ENCODE measurements around the gene CDIPT. TPM values are rescaled to one million over a fixed set of nuclear protein-coding genes. Genes with fewer than 3 reads are reported as not detected.

The CDIPT gene
- total RNA-seq, 2 experiments from 2014 or later, result 43.5 to 52.4 TPM

DNA sequence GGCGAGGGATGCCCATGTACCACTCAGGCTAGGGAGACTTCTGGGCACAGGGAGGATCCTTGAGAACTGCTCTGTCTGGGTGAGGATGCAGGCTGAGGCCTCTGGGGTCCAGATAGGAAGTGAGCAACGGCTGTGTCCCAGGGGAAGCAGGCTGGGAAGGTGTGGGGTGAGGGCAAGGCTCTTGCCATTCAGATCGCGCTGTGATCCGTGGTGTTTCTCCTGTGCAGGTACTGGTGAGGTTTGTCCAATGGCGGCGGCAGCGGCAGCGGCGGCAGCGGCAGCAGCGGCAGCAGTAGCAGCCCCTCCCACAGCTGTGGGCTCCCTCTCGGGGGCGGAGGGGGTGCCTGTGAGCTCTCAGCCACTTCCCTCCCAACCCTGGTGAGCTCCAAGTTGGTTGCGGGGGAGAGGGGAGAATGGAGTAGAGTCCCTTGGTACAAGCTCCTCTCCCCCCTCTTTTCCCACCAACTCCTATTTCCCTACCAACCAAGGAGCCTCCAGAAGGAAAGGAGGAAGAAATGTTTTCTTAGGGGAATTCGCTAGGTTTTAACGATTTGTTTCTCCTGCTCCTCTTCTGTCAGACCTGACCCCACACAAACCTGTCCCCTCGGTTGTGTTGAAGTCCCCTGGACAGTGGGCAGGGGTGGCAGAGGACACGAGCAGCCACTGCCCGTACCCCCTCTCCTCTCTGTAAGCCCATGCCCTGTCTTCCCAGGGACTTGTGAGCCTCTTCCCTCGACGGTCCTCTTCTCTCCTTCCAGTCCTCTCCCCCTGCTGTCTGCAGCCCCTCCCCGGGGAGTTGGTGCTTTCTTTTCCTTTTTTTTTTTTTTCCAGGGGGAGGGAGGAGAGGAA is 53.0 kb downstream of the CDIPT start:
- peak; percentile 43 for DNase-seq (ENCODE audit: low spot score)
- Histone ChIP-seq H3K4me3 (ENCODE audit: low read depth, low read length, poor library complexity, severe bottlenecking) (peak overlapping the region; percentile 83), H3K9me2 (ENCODE audit: insufficient read depth, low read length) (no peaks in the 10 kb centered on the region), H3K4me1 (ENCODE audit: insufficient read depth, low read length, poor library complexity, severe bottlenecking) (peaks cover 48% of the 10 kb centered on the region), H2AFZ (ENCODE audit: low read length) (no peak overlapping the region), H3K4me2 (ENCODE audit: low read length) (peak overlapping the region; percentile 93), H3K79me2 (ENCODE audit: insufficient read depth, low read depth, low read length) (peaks cover 15% of the 10 kb centered on the region; the same call in 1 of the 2 replicates), H3K9me3 (ENCODE audit: low read length) (no peaks in the 10 kb centered on the region), H3K36me3 (ENCODE audit: insufficient read depth, low read length) (peaks cover 43% of the 10 kb centered on the region), H3K27ac (ENCODE audit: low read depth, low read length, poor library complexity, severe bottlenecking) (peak overlapping the region; percentile 16), H4K20me1 (ENCODE audit: insufficient read depth, low read length) (peaks cover 18% of the 10 kb centered on the region)
- BruUV-seq (replicated peaks), result no TSS peak
- ChIA-PET POLR2A (no interaction called here), CTCF (ENCODE audit: unreplicated experiment) (no interaction called here)
- intact Hi-C loops (cut with micrococcal nuclease; ENCODE audit: unreplicated experiment), result loop anchor here (5.0 kb wide), 1 partner anchor 187 kb away; the partner anchor contains the start of genes HIRIP3 and INO80E
- TF ChIP-seq EZH2phosphoT487 (IDR thresholded peaks at IDR 0.05; ENCODE audit: borderline replicate concordance, low read depth, low read length), result no peak
- TF ChIP-seq, protein P1, sequence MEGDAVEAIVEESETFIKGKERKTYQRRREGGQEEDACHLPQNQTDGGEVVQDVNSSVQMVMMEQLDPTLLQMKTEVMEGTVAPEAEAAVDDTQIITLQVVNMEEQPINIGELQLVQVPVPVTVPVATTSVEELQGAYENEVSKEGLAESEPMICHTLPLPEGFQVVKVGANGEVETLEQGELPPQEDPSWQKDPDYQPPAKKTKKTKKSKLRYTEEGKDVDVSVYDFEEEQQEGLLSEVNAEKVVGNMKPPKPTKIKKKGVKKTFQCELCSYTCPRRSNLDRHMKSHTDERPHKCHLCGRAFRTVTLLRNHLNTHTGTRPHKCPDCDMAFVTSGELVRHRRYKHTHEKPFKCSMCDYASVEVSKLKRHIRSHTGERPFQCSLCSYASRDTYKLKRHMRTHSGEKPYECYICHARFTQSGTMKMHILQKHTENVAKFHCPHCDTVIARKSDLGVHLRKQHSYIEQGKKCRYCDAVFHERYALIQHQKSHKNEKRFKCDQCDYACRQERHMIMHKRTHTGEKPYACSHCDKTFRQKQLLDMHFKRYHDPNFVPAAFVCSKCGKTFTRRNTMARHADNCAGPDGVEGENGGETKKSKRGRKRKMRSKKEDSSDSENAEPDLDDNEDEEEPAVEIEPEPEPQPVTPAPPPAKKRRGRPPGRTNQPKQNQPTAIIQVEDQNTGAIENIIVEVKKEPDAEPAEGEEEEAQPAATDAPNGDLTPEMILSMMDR (conservative IDR thresholded peaks at IDR 0.05; ENCODE audit: low read length), result no peak

DNA sequence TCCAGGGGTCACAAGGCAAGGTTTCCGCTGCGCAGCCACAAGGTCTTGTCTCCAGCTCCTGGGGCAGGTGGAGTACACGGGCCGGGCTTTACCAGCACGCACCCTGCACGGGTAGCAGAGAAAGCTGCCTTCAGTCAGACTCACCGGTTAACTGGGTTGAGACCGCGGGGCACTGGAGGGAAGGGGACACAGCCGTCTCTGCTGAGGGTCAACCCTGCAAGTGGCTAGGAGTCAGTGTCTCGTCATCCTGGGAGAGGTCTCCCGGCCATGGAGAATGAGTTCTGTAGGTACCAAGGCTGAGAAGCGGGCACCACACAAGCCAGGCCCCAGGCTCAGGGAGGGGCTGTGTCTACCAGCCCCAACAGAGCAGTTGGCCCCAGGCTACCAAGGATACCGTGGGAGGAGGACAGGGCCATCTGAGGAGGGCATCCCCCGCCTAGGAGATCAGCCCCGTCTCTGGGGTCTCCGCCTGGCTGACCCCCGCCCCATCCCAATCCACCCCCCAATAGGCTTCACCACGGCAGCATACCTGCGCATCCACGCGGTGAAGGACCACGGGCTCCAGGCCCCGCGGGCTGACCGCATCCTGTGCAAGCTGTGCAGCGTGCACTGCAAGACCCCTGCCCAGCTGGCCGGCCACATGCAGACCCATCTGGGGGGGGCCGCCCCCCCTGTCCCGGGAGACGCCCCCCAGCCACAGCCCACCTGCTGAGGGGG is 53.8 kb downstream of the CDIPT start:
- H3K36me3 ChIP-seq (ENCODE audit: insufficient read depth, low read length), result peaks cover 52% of the 10 kb centered on the region
- intact Hi-C loops (cut with micrococcal nuclease; ENCODE audit: unreplicated experiment), result loop anchor here (5.0 kb wide), 1 partner anchor 188 kb away; the partner anchor contains the start of genes HIRIP3 and INO80E
- H3K4me3 ChIP-seq (ENCODE audit: low read depth, low read length, poor library complexity, severe bottlenecking), result peak overlapping the region; percentile 83
- no peaks in the 10 kb centered on the region for H3K9me2 ChIP-seq (ENCODE audit: insufficient read depth, low read length)
- no peak for DNase-seq (ENCODE audit: low spot score)
- peaks cover 48% of the 10 kb centered on the region for H3K4me1 ChIP-seq (ENCODE audit: insufficient read depth, low read length, poor library complexity, severe bottlenecking)
- peaks cover 18% of the 10 kb centered on the region for H4K20me1 ChIP-seq (ENCODE audit: insufficient read depth, low read length)
- H3K27ac ChIP-seq (ENCODE audit: low read depth, low read length, poor library complexity, severe bottlenecking), result peak overlapping the region; percentile 16
- no peaks in the 10 kb centered on the region for H3K9me3 ChIP-seq (ENCODE audit: low read length)
- BruUV-seq (replicated peaks), result no TSS peak
- no peak overlapping the region for H2AFZ ChIP-seq (ENCODE audit: low read length)
- TF ChIP-seq, protein P1 (conservative IDR thresholded peaks at IDR 0.05; ENCODE audit: low read length), result no peak
- TF ChIP-seq EZH2phosphoT487 (IDR thresholded peaks at IDR 0.05; ENCODE audit: borderline replicate concordance, low read depth, low read length), result no peak
- ChIA-PET POLR2A (interaction anchor here (0.6 kb wide), 1 partner anchor 130 kb away, joined by 3 read pairs; no protein-coding TSS in a partner anchor), CTCF (ENCODE audit: unreplicated experiment) (no interaction called here)
- H3K79me2 ChIP-seq (ENCODE audit: insufficient read depth, low read depth, low read length), result peaks cover 15% of the 10 kb centered on the region; the same call in 1 of the 2 replicates
- peak overlapping the region; percentile 93 for H3K4me2 ChIP-seq (ENCODE audit: low read length)

Small RNA genes within 50 kb of the gene (small RNA-seq; reads per million reads assigned to genes)
- gene AC009133.6 (not detected), gene AC120114.4 (not detected)

Other genes starting within 250 kb of the CDIPT start
- 43.6 and 59.4 TPM in 2 replicates for gene SPN, start 200.0 kb downstream of the CDIPT start, total RNA-seq (2014; rRNA removed; shearing (Covaris generic))
- gene SPN, start 200.0 kb downstream of the CDIPT start, total RNA-seq (2022), result 87.6 and 90.5 TPM in 2 replicates
- 9.4 and 10.6 TPM in 2 replicates for gene QPRT, start 184.0 kb downstream of the CDIPT start, total RNA-seq (2014; rRNA removed; shearing (Covaris generic))
- gene QPRT, start 184.0 kb downstream of the CDIPT start, total RNA-seq (2022), result 12.6 and 15.8 TPM in 2 replicates
- not detected in 2 replicates for gene C16orf54, start 117.2 kb downstream of the CDIPT start, total RNA-seq (2014; rRNA removed; shearing (Covaris generic))
- 0.32 and 0.55 TPM in 2 replicates for gene C16orf54, start 117.2 kb downstream of the CDIPT start, total RNA-seq (2022)
- gene ZG16, start 85.0 kb downstream of the CDIPT start, total RNA-seq (2014; rRNA removed; shearing (Covaris generic)), result not detected in 2 replicates
- gene ZG16, start 85.0 kb downstream of the CDIPT start, total RNA-seq (2022), result not detected in 2 replicates
- gene KIF22, start 72.5 kb downstream of the CDIPT start, total RNA-seq (2014; rRNA removed; shearing (Covaris generic)), result 315 and 339 TPM in 2 replicates
- gene KIF22, start 72.5 kb downstream of the CDIPT start, total RNA-seq (2022), result 232 and 253 TPM in 2 replicates
- gene MAZ, start 56.7 kb downstream of the CDIPT start, total RNA-seq (2014; rRNA removed; shearing (Covaris generic)), result 384 and 471 TPM in 2 replicates
- gene MAZ, start 56.7 kb downstream of the CDIPT start, total RNA-seq (2022), result 484 and 531 TPM in 2 replicates
- gene PRRT2, start 51.0 kb downstream of the CDIPT start, total RNA-seq (2014; rRNA removed; shearing (Covaris generic)), result 0.09 TPM in 1 of 2 replicates, not detected in the other
- 3.2 and 3.4 TPM in 2 replicates for gene PRRT2, start 51.0 kb downstream of the CDIPT start, total RNA-seq (2022)
- gene PAGR1, start 47.1 kb downstream of the CDIPT start, total RNA-seq (2014; rRNA removed; shearing (Covaris generic)), result 59.4 and 62.7 TPM in 2 replicates
- gene PAGR1, start 47.1 kb downstream of the CDIPT start, total RNA-seq (2022), result 43.4 and 51.7 TPM in 2 replicates
- 4.0 and 6.3 TPM in 2 replicates for gene MVP, start 42.8 kb downstream of the CDIPT start, total RNA-seq (2014; rRNA removed; shearing (Covaris generic))
- 6.8 and 8.1 TPM in 2 replicates for gene MVP, start 42.8 kb downstream of the CDIPT start, total RNA-seq (2022)
- gene SEZ6L2, start 36.3 kb upstream of the CDIPT start, total RNA-seq (2014; rRNA removed; shearing (Covaris generic)), result 0.98 TPM in 1 of 2 replicates, not detected in the other
- gene SEZ6L2, start 36.3 kb upstream of the CDIPT start, total RNA-seq (2022), result 0.83 and 1.0 TPM in 2 replicates
- gene ASPHD1, start 37.3 kb upstream of the CDIPT start, total RNA-seq (2014; rRNA removed; shearing (Covaris generic)), result not detected in 2 replicates
- 0.30 TPM in 1 of 2 replicates, not detected in the other for gene ASPHD1, start 37.3 kb upstream of the CDIPT start, total RNA-seq (2022)
- 14.4 and 15.9 TPM in 2 replicates for gene KCTD13, start 63.0 kb upstream of the CDIPT start, total RNA-seq (2014; rRNA removed; shearing (Covaris generic))
- gene KCTD13, start 63.0 kb upstream of the CDIPT start, total RNA-seq (2022), result 48.0 and 49.5 TPM in 2 replicates
- 75.7 and 94.1 TPM in 2 replicates for gene TMEM219, start 98.9 kb upstream of the CDIPT start, total RNA-seq (2014; rRNA removed; shearing (Covaris generic))
- gene TMEM219, start 98.9 kb upstream of the CDIPT start, total RNA-seq (2022), result 82.9 and 88.6 TPM in 2 replicates
- gene TAOK2, start 110.6 kb upstream of the CDIPT start, total RNA-seq (2014; rRNA removed; shearing (Covaris generic)), result 31.7 and 33.3 TPM in 2 replicates
- gene TAOK2, start 110.6 kb upstream of the CDIPT start, total RNA-seq (2022), result 45.0 and 46.8 TPM in 2 replicates
- gene HIRIP3, start 132.4 kb upstream of the CDIPT start, total RNA-seq (2014; rRNA removed; shearing (Covaris generic)), result 54.4 and 60.4 TPM in 2 replicates
- 43.2 and 52.3 TPM in 2 replicates for gene HIRIP3, start 132.4 kb upstream of the CDIPT start, total RNA-seq (2022)
- gene INO80E, start 133.0 kb upstream of the CDIPT start, total RNA-seq (2014; rRNA removed; shearing (Covaris generic)), result 88.0 and 94.7 TPM in 2 replicates
- 129 and 140 TPM in 2 replicates for gene INO80E, start 133.0 kb upstream of the CDIPT start, total RNA-seq (2022)
- not detected in 2 replicates for gene DOC2A, start 147.8 kb upstream of the CDIPT start, total RNA-seq (2014; rRNA removed; shearing (Covaris generic))
- 0.31 and 0.91 TPM in 2 replicates for gene DOC2A, start 147.8 kb upstream of the CDIPT start, total RNA-seq (2022)
- gene C16orf92, start 160.0 kb upstream of the CDIPT start, total RNA-seq (2014; rRNA removed; shearing (Covaris generic)), result not detected in 2 replicates
- not detected in 2 replicates for gene C16orf92, start 160.0 kb upstream of the CDIPT start, total RNA-seq (2022)
- gene TLCD3B, start 168.0 kb upstream of the CDIPT start, total RNA-seq (2014; rRNA removed; shearing (Covaris generic)), result 2.6 and 4.3 TPM in 2 replicates
- gene TLCD3B, start 168.0 kb upstream of the CDIPT start, total RNA-seq (2022), result 17.6 and 21.3 TPM in 2 replicates
- 646 and 809 TPM in 2 replicates for gene ALDOA, start 202.5 kb upstream of the CDIPT start, total RNA-seq (2014; rRNA removed; shearing (Covaris generic))
- 811 and 1,029 TPM in 2 replicates for gene ALDOA, start 202.5 kb upstream of the CDIPT start, total RNA-seq (2022)
- gene PPP4C, start 212.8 kb upstream of the CDIPT start, total RNA-seq (2014; rRNA removed; shearing (Covaris generic)), result 137 and 144 TPM in 2 replicates
- gene PPP4C, start 212.8 kb upstream of the CDIPT start, total RNA-seq (2022), result 124 and 130 TPM in 2 replicates
- gene TBX6, start 228.7 kb upstream of the CDIPT start, total RNA-seq (2014; rRNA removed; shearing (Covaris generic)), result 0.77 and 1.4 TPM in 2 replicates
- 3.7 and 4.5 TPM in 2 replicates for gene TBX6, start 228.7 kb upstream of the CDIPT start, total RNA-seq (2022)
- gene YPEL3, start 233.0 kb upstream of the CDIPT start, total RNA-seq (2014; rRNA removed; shearing (Covaris generic)), result 17.5 and 18.6 TPM in 2 replicates
- 34.5 and 50.6 TPM in 2 replicates for gene YPEL3, start 233.0 kb upstream of the CDIPT start, total RNA-seq (2022)